BLaER1 treated with 17β-estradiol and CSF1 and Interleukin-3, amounts not matched to agents 10 nM and 100 nM (cell line): ENCODE results near the gene CDK6.

Experiments
- H3K27ac ChIP-seq, 11 experiments: shearing (Covaris generic); formaldehyde crosslinking; 2 replicates each; pipeline ENCODE4 v1.8.1; 2022
- H3K27me3 ChIP-seq, 11 experiments: shearing (Covaris generic); formaldehyde crosslinking; 2 replicates each; pipeline ENCODE4 v1.8.1; 2022
- H3K36me3 ChIP-seq, 11 experiments: shearing (Covaris generic); formaldehyde crosslinking; 2 replicates each; pipeline ENCODE4 v1.8.1; 2022
- H3K4me1 ChIP-seq, 10 experiments: shearing (Covaris generic); formaldehyde crosslinking; 2 replicates each; pipeline ENCODE4 v1.8.1; 2022
- H3K4me2 ChIP-seq, 11 experiments: shearing (Covaris generic); formaldehyde crosslinking; 2 replicates each; pipeline ENCODE4 v1.8.1; 2022
- H3K4me3 ChIP-seq, 10 experiments: shearing (Covaris generic); formaldehyde crosslinking; 2 replicates each; pipeline ENCODE4 v1.8.1; 2022
- H3K9ac ChIP-seq, 11 experiments: shearing (Covaris generic); formaldehyde crosslinking; 2 replicates each; pipeline ENCODE4 v1.8.1; 2022
- H3K9me3 ChIP-seq, 11 experiments: shearing (Covaris generic); formaldehyde crosslinking; replicated peaks in 1 of 11; 2 replicates each; pipeline ENCODE4 v1.8.1; 2022
- H4K20me1 ChIP-seq, 11 experiments: shearing (Covaris generic); formaldehyde crosslinking; 2 replicates each; pipeline ENCODE4 v1.8.1; 2022
- Cebpa-rat ChIP-seq, 11 experiments: shearing (Covaris generic); IDR thresholded peaks; 2 replicates each; pipeline ENCODE4 v1.8.1; 2022

CDK6 gene

GRCh38 chr7:92569137-92569536 is 267.2 kb downstream of the CDK6 start:
- no peaks in the 10 kb centered on the region for H3K27me3 ChIP-seq
- 0 out of 22 replicates have a peak, but pooled peaks of 1 of the 11 experiments have one; percentile 6 for TF ChIP-seq Cebpa-rat (IDR thresholded peaks at IDR 0.05)
- H3K4me1 ChIP-seq, result no peaks in the 10 kb centered on the region
- no peak overlapping the region for H3K4me3 ChIP-seq
- peaks cover 85 to 100% (median 90%) of the 10 kb centered on the region in 11 experiments for H3K36me3 ChIP-seq
- H4K20me1 ChIP-seq, result peaks cover 0 to 24% (median 7%) of the 10 kb centered on the region in 11 experiments; a peak in 7 of 22 replicates
- no peak overlapping the region for H3K9ac ChIP-seq
- no peak overlapping the region for H3K27ac ChIP-seq
- no peaks in the 10 kb centered on the region for H3K9me3 ChIP-seq
- H3K4me2 ChIP-seq, result no peak overlapping the region

- Histone ChIP-seq H3K4me2 (no peak overlapping the region), H4K20me1 (peaks cover 0 to 31% (median 5%) of the 10 kb centered on the region in 11 experiments; a peak in 7 of 22 replicates), H3K9me3 (no peaks in the 10 kb centered on the region), H3K4me3 (no peak overlapping the region), H3K4me1 (no peaks in the 10 kb centered on the region), H3K27ac (no peak overlapping the region), H3K27me3 (no peaks in the 10 kb centered on the region), H3K9ac (no peak overlapping the region), H3K36me3 (peaks cover 88 to 100% (median 93%) of the 10 kb centered on the region in 11 experiments)
- no peak for TF ChIP-seq Cebpa-rat (IDR thresholded peaks at IDR 0.05)
These were observed 268.9 kb downstream of the CDK6 start for GRCh38 chr7:92567460-92567859.

GRCh38 chr7:92563345-92563744 is 273.0 kb downstream of the CDK6 start:
- Histone ChIP-seq H4K20me1 (peaks cover 0 to 25% (median 0%) of the 10 kb centered on the region in 11 experiments; a peak in 6 of 22 replicates), H3K27ac (no peak overlapping the region), H3K9me3 (no peaks in the 10 kb centered on the region), H3K4me2 (no peak overlapping the region), H3K4me1 (no peaks in the 10 kb centered on the region), H3K9ac (no peak overlapping the region), H3K36me3 (peaks cover 84 to 91% (median 88%) of the 10 kb centered on the region in 11 experiments), H3K4me3 (no peak overlapping the region), H3K27me3 (no peaks in the 10 kb centered on the region)
- TF ChIP-seq Cebpa-rat (IDR thresholded peaks at IDR 0.05), result no peak

- H3K36me3 ChIP-seq, result peaks cover 65 to 80% (median 73%) of the 10 kb centered on the region in 11 experiments
- no peak overlapping the region for H3K4me3 ChIP-seq
- TF ChIP-seq Cebpa-rat (IDR thresholded peaks at IDR 0.05), result no peak
- H3K27me3 ChIP-seq, result no peaks in the 10 kb centered on the region
- no peak overlapping the region for H3K9ac ChIP-seq
- H3K9me3 ChIP-seq, result no peaks in the 10 kb centered on the region
- H3K4me1 ChIP-seq, result no peaks in the 10 kb centered on the region
- H3K4me2 ChIP-seq, result no peak overlapping the region
- no peak overlapping the region for H3K27ac ChIP-seq
- H4K20me1 ChIP-seq, result peaks cover 0 to 7% (median 0%) of the 10 kb centered on the region in 11 experiments; a peak in 1 of 22 replicates
These were observed 275.8 kb downstream of the CDK6 start for GRCh38 chr7:92560602-92561001.

- Histone ChIP-seq H3K27ac (no peak overlapping the region), H3K4me1 (no peaks in the 10 kb centered on the region), H3K27me3 (no peaks in the 10 kb centered on the region), H3K9ac (no peak overlapping the region), H3K4me3 (no peak overlapping the region), H3K36me3 (peaks cover 43 to 53% (median 46%) of the 10 kb centered on the region in 11 experiments), H4K20me1 (no peaks in the 10 kb centered on the region; a peak in 1 of 22 replicates), H3K9me3 (no peaks in the 10 kb centered on the region), H3K4me2 (no peak overlapping the region)
- no peak for TF ChIP-seq Cebpa-rat (IDR thresholded peaks at IDR 0.05)
These were observed 278.5 kb downstream of the CDK6 start for GRCh38 chr7:92557808-92558362.

GRCh38 chr7:92557249-92557648 is 279.1 kb downstream of the CDK6 start:
- Histone ChIP-seq H3K4me2 (no peak overlapping the region), H3K36me3 (peaks cover 36 to 47% (median 40%) of the 10 kb centered on the region in 11 experiments), H3K27ac (no peak overlapping the region), H3K9me3 (no peaks in the 10 kb centered on the region), H3K4me1 (no peaks in the 10 kb centered on the region), H3K27me3 (no peaks in the 10 kb centered on the region), H4K20me1 (no peaks in the 10 kb centered on the region; a peak in 1 of 22 replicates), H3K4me3 (no peak overlapping the region), H3K9ac (no peak overlapping the region)
- no peak for TF ChIP-seq Cebpa-rat (IDR thresholded peaks at IDR 0.05)
